Spleen (tissue), 11 donors: ENCODE results near the gene ZGPAT. TPM values are rescaled to one million over a fixed set of nuclear protein-coding genes. Genes with fewer than 3 reads are reported as not detected.

ENCODE experiments used
- DNase-seq: peaks from one replicate; pipeline ENCODE4 v3.0.0-alpha.2; 2020
- H3K27ac ChIP-seq, 8 donors: fragments of 200-600 bp; sonication (generic) in 7 of 8; 1 replicate in 4 of 8; 2 replicates in 4 of 8; pipeline versions ENCODE4 v1.5.0 to v1.8.0; 2016 to 2021; ENCODE audit warnings: inconsistent platforms in 4 of 8, mild to moderate bottlenecking in 4 of 8, moderate library complexity in 1 of 8
- H3K27me3 ChIP-seq, 7 donors: fragments of 200-600 bp; sonication (generic) in 6 of 7; replicated peaks in 1 of 7; 1 replicate in 4 of 7; 2 replicates in 3 of 7; pipeline versions ENCODE4 v1.5.0 to v1.8.0; 2016 to 2021; ENCODE audit warnings: inconsistent platforms in 3 of 7, mild to moderate bottlenecking in 1 of 7
- H3K36me3 ChIP-seq, 6 donors: fragments of 200-600 bp; sonication (generic) in 5 of 6; 1 replicate in 4 of 6; 2 replicates in 2 of 6; pipeline versions ENCODE4 v1.5.0 to v1.8.0; 2016 to 2021; ENCODE audit warnings: inconsistent platforms in 2 of 6
- H3K4me1 ChIP-seq, 6 donors: fragments of 200-600 bp; sonication (generic) in 5 of 6; 1 replicate in 3 of 6; 2 replicates in 3 of 6; pipeline versions ENCODE4 v1.5.0 to v1.8.0; 2016 to 2021; ENCODE audit warnings: inconsistent platforms in 3 of 6
- H3K4me3 ChIP-seq, 8 donors: fragments of 200-600 bp; sonication (generic) in 7 of 8; 1 replicate in 4 of 8; 2 replicates in 4 of 8; pipeline versions ENCODE4 v1.5.0 to v1.8.0; 2016 to 2021; ENCODE audit warnings: inconsistent platforms in 4 of 8, mild to moderate bottlenecking in 4 of 8, moderate library complexity in 2 of 8
- H3K9me3 ChIP-seq, 8 donors: fragments of 200-600 bp; sonication (generic) in 7 of 8; 1 replicate in 4 of 8; 2 replicates in 4 of 8; pipeline versions ENCODE4 v1.5.0 to v1.8.0; 2016 to 2021; ENCODE audit warnings: inconsistent platforms in 4 of 8
- POLR2A ChIP-seq, 3 donors: fragments of 450-650 bp; IDR thresholded peaks; one replicate each; pipeline ENCODE4 v1.5.1; 2017; ENCODE audit warnings: antibody characterized with exemption in 3 of 3, mild to moderate bottlenecking in 1 of 3
- POLR2AphosphoS5 ChIP-seq, 3 donors: sonication (generic); formaldehyde crosslinking; IDR thresholded peaks; one replicate each; pipeline ENCODE4 v1.5.1; 2017; ENCODE audit warnings: antibody characterized with exemption in 3 of 3
- WGBS, 5 donors: extraction: QIAGEN DNeasy Blood & Tissue Kit in 3 of 5; methylation state at CpG; one replicate each; pipeline versions ENCODE4 v1.1.5 to v1.1.7; 2013 to 2018; 5-methylcytosine and 5-hydroxymethylcytosine counted together
- intact Hi-C: fragments of 100-400 bp; cut with DNase I; formaldehyde crosslinking; loops from one replicate; pipeline ENCODE4 v1.15.0; 2023; ENCODE audit warnings: low total_unique reads
- polyA plus RNA-seq, 3 donors: library from polyadenylated mRNA; stranded (reverse); fragments of 200-250 nt; gene quantifications; one replicate each; pipeline ENCODE4 v1.2.1, GENCODE V29; 2013
- total RNA-seq, 7 donors: library from RNA; depleted of rRNA in 3 of 7; stranded (reverse); fragments of >200 nt in 3 of 7; fragmentation: NEBNext Ultra II Directional in 4 of 7; extraction: Animal tissue kit (Norgen Biotek cat#: 25700) in 4 of 7; gene quantifications; one replicate each; pipeline versions ENCODE4 v1.1.0 to v1.2.1, GENCODE V29; 2016 to 2021
- TF ChIP-seq, protein P1 (sequence below), 11 experiments: fragments of 200-600 bp in 7 of 11; fragments of 450-650 bp in 4 of 11; sonication (generic) in 4 of 11; IDR thresholded peaks in 8 of 11; conservative IDR thresholded peaks in 3 of 11; 1 replicate in 7 of 11; 2 replicates in 4 of 11; pipeline versions ENCODE4 v1.4.0 to v1.8.0; 2016 to 2021; ENCODE audit warnings: antibody characterized with exemption in 11 of 11, inconsistent platforms in 4 of 11, mild to moderate bottlenecking in 1 of 11
- donor health status: healthy with polysubstance abuse.
- donor health status: DM: no; HTN: no; CAD: no; lungs with moderate emphysema.
- donor health status: DM: no; HTN: no; CAD: no.
- donor health status: Bipolar disorder and iron deficiency.
- donor health status: healthy.
- donor health status: DM: no; HTN: no; CAD: no.
- donor health status: DM: yes; HTN: yes; CAD: no.

ZGPAT gene
- total and polyA plus RNA-seq, 10 donors, result 23.6 to 72.8 (median 38.2) TPM

GRCh38 chr20:63679799-63680305 lies 28.0 kb upstream of the ZGPAT start:
- DNase-seq, result no peak
- peaks cover 0 to 64% (median 16%) of the 10 kb centered on the region in 6 donors for H3K36me3 ChIP-seq
- TF ChIP-seq, protein P1, sequence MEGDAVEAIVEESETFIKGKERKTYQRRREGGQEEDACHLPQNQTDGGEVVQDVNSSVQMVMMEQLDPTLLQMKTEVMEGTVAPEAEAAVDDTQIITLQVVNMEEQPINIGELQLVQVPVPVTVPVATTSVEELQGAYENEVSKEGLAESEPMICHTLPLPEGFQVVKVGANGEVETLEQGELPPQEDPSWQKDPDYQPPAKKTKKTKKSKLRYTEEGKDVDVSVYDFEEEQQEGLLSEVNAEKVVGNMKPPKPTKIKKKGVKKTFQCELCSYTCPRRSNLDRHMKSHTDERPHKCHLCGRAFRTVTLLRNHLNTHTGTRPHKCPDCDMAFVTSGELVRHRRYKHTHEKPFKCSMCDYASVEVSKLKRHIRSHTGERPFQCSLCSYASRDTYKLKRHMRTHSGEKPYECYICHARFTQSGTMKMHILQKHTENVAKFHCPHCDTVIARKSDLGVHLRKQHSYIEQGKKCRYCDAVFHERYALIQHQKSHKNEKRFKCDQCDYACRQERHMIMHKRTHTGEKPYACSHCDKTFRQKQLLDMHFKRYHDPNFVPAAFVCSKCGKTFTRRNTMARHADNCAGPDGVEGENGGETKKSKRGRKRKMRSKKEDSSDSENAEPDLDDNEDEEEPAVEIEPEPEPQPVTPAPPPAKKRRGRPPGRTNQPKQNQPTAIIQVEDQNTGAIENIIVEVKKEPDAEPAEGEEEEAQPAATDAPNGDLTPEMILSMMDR (IDR thresholded peaks at IDR 0.05 in 8 of 11, conservative IDR thresholded peaks at IDR 0.05 in 3 of 11), result no peak
- TF ChIP-seq POLR2A (IDR thresholded peaks at IDR 0.05) (no peak), POLR2AphosphoS5 (IDR thresholded peaks at IDR 0.05) (no peak)
- peaks cover 6 to 29% (median 15%) of the 10 kb centered on the region in 6 donors for H3K4me1 ChIP-seq
- intact Hi-C loops, result no loop called here
- H3K4me3 ChIP-seq, result no peak overlapping the region
- no peaks in the 10 kb centered on the region for H3K9me3 ChIP-seq
- H3K27ac ChIP-seq, result peak overlapping the region in 1 of 8 donors; percentile 90
- 91 to 98% (median 96%) methylated on average over 19 of the region's 19 CpGs for WGBS, 5 donors
- H3K27me3 ChIP-seq, result no peaks in the 10 kb centered on the region

- 95 to 100% (median 97%) methylated on average over 2 to 13 of the region's 13 CpGs for WGBS, 5 donors
- Histone ChIP-seq H3K4me1 (peaks cover 9 to 34% (median 21%) of the 10 kb centered on the region in 6 donors), H3K27ac (peak overlapping the region in 1 of 8 donors; percentile 90), H3K4me3 (no peak overlapping the region), H3K36me3 (peaks cover 0 to 58% (median 14%) of the 10 kb centered on the region in 6 donors), H3K27me3 (no peaks in the 10 kb centered on the region), H3K9me3 (no peaks in the 10 kb centered on the region)
- DNase-seq, result no peak
- TF ChIP-seq POLR2AphosphoS5 (IDR thresholded peaks at IDR 0.05) (no peak), POLR2A (IDR thresholded peaks at IDR 0.05) (no peak)
- TF ChIP-seq, protein P1 (IDR thresholded peaks at IDR 0.05 in 8 of 11, conservative IDR thresholded peaks at IDR 0.05 in 3 of 11), result no peak
- intact Hi-C loops, result no loop called here
These were observed 27.4 kb upstream of the ZGPAT start for GRCh38 chr20:63680427-63680826.

DNA sequence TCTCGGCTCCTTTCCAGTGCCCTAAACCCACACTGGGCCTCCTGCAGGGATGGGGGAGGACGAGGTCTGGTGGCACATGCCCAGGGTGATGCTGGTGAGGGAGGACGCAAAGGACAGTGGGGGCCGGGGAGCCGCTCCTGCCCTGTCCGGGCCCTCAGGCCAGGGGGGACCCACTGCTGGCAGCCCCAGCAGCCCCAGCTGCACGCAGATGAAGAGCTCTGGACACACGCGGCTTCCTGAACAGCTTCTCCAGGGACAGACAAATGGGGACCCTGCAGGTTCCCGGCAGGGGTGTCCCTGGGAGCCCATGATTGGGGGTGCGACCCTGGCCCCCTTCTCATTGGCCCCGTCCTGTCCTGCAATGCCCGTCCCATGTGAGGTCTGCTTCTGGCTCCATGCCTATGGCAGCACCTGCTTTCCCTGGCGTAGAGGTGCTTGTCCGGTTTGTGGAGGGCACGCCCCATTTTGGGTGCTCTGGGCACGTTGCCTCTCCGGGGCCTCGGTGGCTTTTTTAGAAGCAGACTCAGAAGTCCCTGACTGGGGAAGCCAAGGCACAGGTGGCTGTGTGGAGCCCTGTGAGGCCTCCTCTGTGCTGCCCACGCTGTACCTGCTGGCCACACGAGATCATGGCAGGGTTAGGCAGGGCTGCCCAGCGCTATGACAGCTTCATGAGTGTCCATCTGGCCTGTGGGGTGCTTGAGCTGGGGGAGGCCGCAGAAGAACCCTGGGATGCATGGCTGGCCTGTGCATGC lies 26.8 kb upstream of the ZGPAT start:
- Histone ChIP-seq H3K9me3 (no peaks in the 10 kb centered on the region), H3K4me3 (no peak overlapping the region), H3K27ac (peak overlapping the region in 7 of 8 donors; percentile 69 to 90 (median 79)), H3K27me3 (no peaks in the 10 kb centered on the region), H3K4me1 (peaks cover 9 to 40% (median 27%) of the 10 kb centered on the region in 6 donors), H3K36me3 (peaks cover 0 to 52% (median 11%) of the 10 kb centered on the region in 6 donors)
- intact Hi-C loops, result no loop called here
- no peak for DNase-seq
- 88 to 96% (median 95%) methylated on average over 12 to 23 of the region's 23 CpGs for WGBS, 5 donors
- TF ChIP-seq POLR2AphosphoS5 (IDR thresholded peaks at IDR 0.05) (no peak), POLR2A (IDR thresholded peaks at IDR 0.05) (no peak)
- TF ChIP-seq, protein P1 (IDR thresholded peaks at IDR 0.05 in 8 of 11, conservative IDR thresholded peaks at IDR 0.05 in 3 of 11), result no peak

DNA sequence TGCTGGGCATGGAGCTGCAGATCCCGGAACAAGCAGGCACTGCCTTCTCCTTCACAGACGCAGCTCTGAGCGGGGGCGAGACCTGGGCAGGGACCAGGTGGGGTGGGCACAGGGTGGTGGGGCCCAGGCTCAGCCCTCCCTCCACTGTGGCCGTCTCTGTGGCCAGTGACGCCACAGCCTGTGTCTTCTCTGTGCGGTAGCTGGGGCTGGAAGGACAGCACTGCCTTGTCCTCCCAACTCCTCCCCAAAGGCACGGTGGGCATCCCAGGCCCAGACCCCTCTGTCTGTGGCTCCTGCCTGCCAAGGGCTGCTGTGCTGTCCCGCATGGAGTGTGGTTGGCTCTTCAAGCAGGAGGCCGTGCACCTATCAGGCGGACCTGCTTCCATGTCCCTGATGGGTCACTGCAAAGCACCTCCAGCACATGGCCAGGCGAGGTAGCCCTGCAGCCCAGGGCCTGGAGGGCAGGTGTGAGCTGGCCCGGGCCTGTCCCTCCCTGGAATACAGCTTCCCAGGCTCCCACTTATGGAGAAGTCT lies 26.2 kb upstream of the ZGPAT start:
- Histone ChIP-seq H3K9me3 (no peaks in the 10 kb centered on the region), H3K36me3 (peaks cover 0 to 46% (median 9%) of the 10 kb centered on the region in 6 donors), H3K27me3 (no peaks in the 10 kb centered on the region), H3K27ac (peak overlapping the region in 7 of 8 donors; percentile 69 to 90 (median 79)), H3K4me3 (no peak overlapping the region), H3K4me1 (peaks cover 15 to 47% (median 33%) of the 10 kb centered on the region in 6 donors)
- intact Hi-C loops, result no loop called here
- no peak for TF ChIP-seq POLR2A (IDR thresholded peaks at IDR 0.05)
- TF ChIP-seq POLR2AphosphoS5 (IDR thresholded peaks at IDR 0.05), result peak; percentile 6 to 57 (median 7)
- TF ChIP-seq, protein P1 (IDR thresholded peaks at IDR 0.05 in 8 of 11, conservative IDR thresholded peaks at IDR 0.05 in 3 of 11), result no peak
- no peak for DNase-seq
- 93 to 98% (median 95%) methylated on average over 7 to 13 of the region's 13 CpGs for WGBS, 5 donors
